Neural progenitor cell (in vitro differentiated cells): ENCODE measurements around the gene SPDYE3. TPM values are rescaled to one million over a fixed set of nuclear protein-coding genes. Genes with fewer than 3 reads are reported as not detected.

Source experiments
- DNase-seq: peaks from one replicate; pipeline ENCODE4 v3.0.0-alpha.2; 2016; ENCODE audit warnings: low spot score
- H2AFZ ChIP-seq: fragments of 200-600 bp; sonication (generic); replicated peaks from 2 replicates; pipeline ENCODE4 v1.6.1; 2016; ENCODE audit warnings: antibody characterized with exemption
- H3F3A ChIP-seq: fragments of 200-600 bp; sonication (generic); 2 replicates; pipeline ENCODE4 v1.6.1; 2016; ENCODE audit warnings: antibody characterized with exemption, low read depth
- H3K27ac ChIP-seq: fragments of 200-600 bp; sonication (generic); 2 replicates; pipeline ENCODE4 v1.5.1; 2016; ENCODE audit warnings: mild to moderate bottlenecking
- H3K27me3 ChIP-seq: fragments of 200-600 bp; sonication (generic); 2 replicates; pipeline ENCODE4 v1.6.1; 2016; ENCODE audit warnings: mild to moderate bottlenecking, moderate library complexity
- H3K36me3 ChIP-seq: fragments of 200-600 bp; sonication (generic); 2 replicates; pipeline ENCODE4 v1.5.1; 2016
- H3K4me1 ChIP-seq: fragments of 200-600 bp; sonication (generic); 2 replicates; pipeline ENCODE4 v1.6.1; 2016; ENCODE audit warnings: mixed run types
- H3K4me2 ChIP-seq: fragments of 200-600 bp; sonication (generic); 2 replicates; pipeline ENCODE4 v1.6.1; 2016
- H3K4me3 ChIP-seq: fragments of 200-600 bp; sonication (generic); 2 replicates; pipeline ENCODE4 v1.5.1; 2016
- H3K79me2 ChIP-seq: fragments of 200-600 bp; sonication (generic); 2 replicates; pipeline ENCODE4 v1.6.1; 2016; ENCODE audit warnings: low read depth
- H3K9ac ChIP-seq: fragments of 200-600 bp; sonication (generic); 2 replicates; pipeline ENCODE4 v1.6.1; 2016
- H3K9me3 ChIP-seq: fragments of 200-600 bp; sonication (generic); 2 replicates; pipeline ENCODE4 v1.5.1; 2016; ENCODE audit warnings: low read depth
- H4K20me1 ChIP-seq: fragments of 200-600 bp; sonication (generic); 2 replicates; pipeline ENCODE4 v1.6.1; 2016; ENCODE audit warnings: low read depth
- H3K27ac Mint-ChIP-seq: 3 replicates; pipeline ENCODE4 v1.8.0; 2021; ENCODE audit warnings: mixed read lengths
- H3K27me3 Mint-ChIP-seq: 2 replicates; pipeline ENCODE4 v1.8.0; 2022; ENCODE audit warnings: low read depth, mild to moderate bottlenecking, inconsistent platforms, moderate library complexity, mixed read lengths; ENCODE audit not compliant: insufficient read depth
- H3K36me3 Mint-ChIP-seq: 3 replicates; pipeline ENCODE4 v1.8.0; 2021; ENCODE audit warnings: mixed read lengths
- H3K4me1 Mint-ChIP-seq: 3 replicates; pipeline ENCODE4 v1.8.0; 2021; ENCODE audit warnings: mixed read lengths
- H3K4me3 Mint-ChIP-seq: 3 replicates; pipeline ENCODE4 v1.8.0; 2021; ENCODE audit warnings: mild to moderate bottlenecking, moderate library complexity, mixed read lengths
- H3K9me3 Mint-ChIP-seq: 3 replicates; pipeline ENCODE4 v1.8.0; 2020; ENCODE audit warnings: mixed read lengths
- CTCF ChIP-seq: fragments of 200-600 bp; sonication (generic); IDR thresholded peaks from 2 replicates; pipeline ENCODE4 v1.5.1; 2017; ENCODE audit warnings: antibody characterized with exemption, mild to moderate bottlenecking
- EZH2 ChIP-seq: fragments of 200-600 bp; sonication (generic); IDR thresholded peaks from 2 replicates; pipeline ENCODE4 v1.6.1; 2017; ENCODE audit warnings: antibody characterized with exemption, mild to moderate bottlenecking, moderate library complexity
- EZH2phosphoT487 ChIP-seq: fragments of 200-600 bp; sonication (generic); IDR thresholded peaks from 2 replicates; pipeline ENCODE4 v1.6.1; 2017; ENCODE audit warnings: antibody characterized with exemption
- total RNA-seq: library from RNA; depleted of rRNA; stranded (reverse); fragments of >200 nt; gene quantifications from 2 replicates; pipeline ENCODE4 v1.2.3, GENCODE V29; 2015; ENCODE audit warnings: low replicate concordance

Gene SPDYE3
- total RNA-seq, 1 donor from 2014 or later = not detected

- no peaks in the 10 kb centered on the region for H3K4me1 Mint-ChIP-seq
- peaks cover 15% of the 10 kb centered on the region for H3K36me3 Mint-ChIP-seq
- no peak overlapping the region for H3K27ac Mint-ChIP-seq
- H3K4me2 ChIP-seq = no peak overlapping the region
- peaks cover 3% of the 10 kb centered on the region for H4K20me1 ChIP-seq
- H3K27ac ChIP-seq = no peak overlapping the region
- no peak overlapping the region for H3K4me3 Mint-ChIP-seq
- no peak overlapping the region for H3K9ac ChIP-seq
- H3K27me3 Mint-ChIP-seq = no peaks in the 10 kb centered on the region
- H3K4me1 ChIP-seq = no peaks in the 10 kb centered on the region
- no peak overlapping the region for H2AFZ ChIP-seq
- H3F3A ChIP-seq = no peaks in the 10 kb centered on the region
- no peak overlapping the region for H3K4me3 ChIP-seq
- H3K9me3 Mint-ChIP-seq = no peaks in the 10 kb centered on the region
- TF ChIP-seq CTCF (no peak), EZH2phosphoT487 (no peak), EZH2 (no peak)
- no peaks in the 10 kb centered on the region for H3K79me2 ChIP-seq
- H3K36me3 ChIP-seq = peaks cover 6% of the 10 kb centered on the region
- H3K27me3 ChIP-seq = no peaks in the 10 kb centered on the region
- no peak for DNase-seq
- no peaks in the 10 kb centered on the region for H3K9me3 ChIP-seq
These were observed 46.3 kb downstream of the SPDYE3 start for GRCh38 chr7:100353685-100354330.

- Histone ChIP-seq H3K9me3 (no peaks in the 10 kb centered on the region), H3K27ac (no peak overlapping the region), H3K4me2 (no peak overlapping the region), H2AFZ (no peak overlapping the region), H3K9ac (no peak overlapping the region), H3K79me2 (no peaks in the 10 kb centered on the region), H3K36me3 (no peaks in the 10 kb centered on the region), H3F3A (no peaks in the 10 kb centered on the region), H4K20me1 (no peaks in the 10 kb centered on the region), H3K27me3 (no peaks in the 10 kb centered on the region), H3K4me1 (no peaks in the 10 kb centered on the region), H3K4me3 (no peak overlapping the region)
- Mint-ChIP-seq H3K9me3 (no peaks in the 10 kb centered on the region), H3K4me1 (no peaks in the 10 kb centered on the region), H3K4me3 (no peak overlapping the region), H3K36me3 (peaks cover 19% of the 10 kb centered on the region), H3K27ac (no peak overlapping the region), H3K27me3 (peaks cover 4% of the 10 kb centered on the region)
- no peak for DNase-seq
- TF ChIP-seq CTCF (no peak), EZH2 (no peak), EZH2phosphoT487 (no peak)
These were observed 49.0 kb downstream of the SPDYE3 start for GRCh38 chr7:100356416-100357068.

GRCh38 chr7:100357131-100357561 is 49.6 kb downstream of the SPDYE3 start:
- H3K9me3 Mint-ChIP-seq = no peaks in the 10 kb centered on the region
- H3K4me1 Mint-ChIP-seq = no peaks in the 10 kb centered on the region
- no peaks in the 10 kb centered on the region for H4K20me1 ChIP-seq
- H3K36me3 Mint-ChIP-seq = peaks cover 25% of the 10 kb centered on the region
- no peak overlapping the region for H3K4me3 ChIP-seq
- peaks cover 4% of the 10 kb centered on the region for H3K27me3 Mint-ChIP-seq
- DNase-seq = no peak
- no peak overlapping the region for H3K9ac ChIP-seq
- H3K4me1 ChIP-seq = no peaks in the 10 kb centered on the region
- H3K36me3 ChIP-seq = no peaks in the 10 kb centered on the region
- H3K27ac ChIP-seq = no peak overlapping the region
- H2AFZ ChIP-seq = no peak overlapping the region
- H3K27ac Mint-ChIP-seq = no peak overlapping the region
- no peaks in the 10 kb centered on the region for H3K9me3 ChIP-seq
- H3K27me3 ChIP-seq = no peaks in the 10 kb centered on the region
- no peak for TF ChIP-seq EZH2phosphoT487
- TF ChIP-seq EZH2 = no peak
- TF ChIP-seq CTCF = no peak
- no peaks in the 10 kb centered on the region for H3K79me2 ChIP-seq
- H3K4me3 Mint-ChIP-seq = no peak overlapping the region
- H3K4me2 ChIP-seq = no peak overlapping the region
- no peaks in the 10 kb centered on the region for H3F3A ChIP-seq
